ENCODE data around the gene DICER1.

GRCh38 chr14:95165517-95165916 lies 8.2 kb upstream of the DICER1 start:
- no peak for TF ChIP-seq CTCF (IDR thresholded peaks at IDR 0.05)
- TF ChIP-seq POLR2A (IDR thresholded peaks at IDR 0.05): no peak
